Fibroblast of pulmonary artery (primary cell): ENCODE measurements around the gene EMP3.

ENCODE experiments used
- DNase-seq: peaks from one replicate; pipeline ENCODE4 v3.0.0-alpha.2; 2010; ENCODE audit warnings: low read depth
- H3K4me3 ChIP-seq: replicated peaks from 2 replicates; pipeline ENCODE4 v1.5.1; 2011; ENCODE audit warnings: low read depth, mild to moderate bottlenecking, control low read depth, low read length, moderate library complexity
- CTCF ChIP-seq: IDR thresholded peaks from 2 replicates; pipeline ENCODE4 v1.5.1; 2011; ENCODE audit warnings: mild to moderate bottlenecking, control low read depth, low read length, inconsistent platforms; ENCODE audit errors: missing control alignments

Gene EMP3

DNA sequence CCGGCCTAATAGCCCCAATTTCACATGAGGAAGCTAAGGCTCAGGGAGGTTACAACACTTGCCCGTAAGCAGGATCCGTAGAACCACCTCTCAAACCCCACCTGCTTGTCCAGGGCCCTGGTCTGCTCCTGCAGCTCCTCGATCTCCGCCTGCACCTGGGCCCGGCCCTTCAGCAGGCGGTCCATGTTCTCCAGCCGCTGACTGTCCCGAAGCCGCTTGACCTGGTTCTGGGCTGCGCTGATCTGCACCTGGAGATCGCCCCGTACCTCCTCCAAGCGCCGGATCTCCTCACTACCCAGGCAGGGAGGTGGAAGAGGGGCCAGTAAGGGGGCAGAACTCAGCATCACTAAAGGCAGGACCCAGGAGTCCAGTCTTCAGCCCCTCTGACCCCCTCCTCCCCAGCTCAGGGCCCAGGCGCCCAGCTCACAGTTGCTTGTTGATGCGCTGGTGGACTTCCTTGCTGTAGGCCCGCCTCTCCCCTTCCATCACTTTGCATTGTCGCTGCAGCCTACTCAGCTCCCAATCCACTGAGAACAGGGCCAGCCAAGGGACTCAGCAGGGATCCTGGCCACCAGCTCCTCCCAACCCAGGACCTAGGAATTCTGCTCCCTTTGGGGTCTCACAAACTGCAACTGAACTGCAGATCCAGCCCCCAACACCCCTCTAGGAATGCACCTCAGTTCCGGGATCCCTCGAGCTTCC is 6.9 kb upstream of the EMP3 start:
- no peak overlapping the region for H3K4me3 ChIP-seq
- no peak for TF ChIP-seq CTCF
- no peak for DNase-seq

GRCh38 chr19:48319647-48320541 is 5.5 kb upstream of the EMP3 start:
- no peak overlapping the region for H3K4me3 ChIP-seq

GRCh38 chr19:48321372-48321621 is 4.1 kb upstream of the EMP3 start:
- no peak for TF ChIP-seq CTCF
- peak; percentile 93 for DNase-seq
- peak overlapping the region; percentile 62 for H3K4me3 ChIP-seq

More at GRCh38 chr19:48319647-48320541, 5.5 kb upstream of the EMP3 start:
- DNase-seq: peak; percentile 87
- peak; percentile 82 for TF ChIP-seq CTCF

DNA sequence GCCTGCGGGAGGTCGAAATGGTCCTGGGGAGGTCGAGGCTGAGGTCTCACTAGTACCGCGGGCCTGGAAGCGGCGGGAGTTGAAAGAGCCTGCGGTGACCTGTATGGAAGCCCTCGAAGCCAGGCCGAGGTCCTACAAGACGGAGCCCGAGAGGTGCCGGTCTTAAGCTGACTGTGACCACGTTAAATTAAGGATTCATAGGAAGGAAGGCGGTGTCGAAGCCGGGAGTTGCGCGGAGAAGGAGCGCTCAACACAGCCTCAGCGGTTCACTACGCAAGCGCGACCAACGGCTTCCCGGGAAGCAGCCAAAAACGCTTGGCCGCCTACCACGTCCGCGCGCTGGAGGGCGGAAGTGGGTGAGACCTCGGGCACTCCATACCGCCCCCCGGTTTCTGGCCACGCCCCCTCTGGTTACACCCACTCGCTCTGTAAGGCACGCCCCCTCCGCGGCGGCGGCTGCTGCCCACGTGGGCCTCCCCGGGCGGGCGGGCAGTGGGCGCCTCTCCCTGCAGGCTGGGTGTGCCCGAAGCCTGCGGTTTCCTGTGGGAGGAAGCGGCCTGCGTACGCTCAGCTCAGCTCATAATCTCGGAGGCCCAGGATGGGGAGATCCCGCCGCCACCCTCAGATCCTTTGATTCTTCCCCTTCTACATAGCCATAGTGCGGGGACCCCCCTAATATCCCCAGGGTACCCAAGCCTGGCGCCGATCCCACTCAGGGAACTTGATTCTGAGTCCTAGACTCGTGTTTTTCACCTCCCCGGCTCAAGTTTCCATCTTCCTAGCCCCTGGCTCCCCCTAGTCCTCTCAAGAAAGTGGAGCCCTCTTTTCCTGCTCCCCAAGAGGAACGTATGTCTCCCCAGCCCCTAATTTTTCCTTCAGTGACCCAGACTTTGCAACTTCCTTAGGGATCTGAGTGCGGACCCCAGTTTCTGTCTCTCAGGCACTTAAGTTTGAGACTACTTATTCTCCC is 3.4 kb upstream of the EMP3 start:
- H3K4me3 ChIP-seq: peak overlapping the region; percentile 62
- DNase-seq: peak; percentile 99
- TF ChIP-seq CTCF: no peak

DNA sequence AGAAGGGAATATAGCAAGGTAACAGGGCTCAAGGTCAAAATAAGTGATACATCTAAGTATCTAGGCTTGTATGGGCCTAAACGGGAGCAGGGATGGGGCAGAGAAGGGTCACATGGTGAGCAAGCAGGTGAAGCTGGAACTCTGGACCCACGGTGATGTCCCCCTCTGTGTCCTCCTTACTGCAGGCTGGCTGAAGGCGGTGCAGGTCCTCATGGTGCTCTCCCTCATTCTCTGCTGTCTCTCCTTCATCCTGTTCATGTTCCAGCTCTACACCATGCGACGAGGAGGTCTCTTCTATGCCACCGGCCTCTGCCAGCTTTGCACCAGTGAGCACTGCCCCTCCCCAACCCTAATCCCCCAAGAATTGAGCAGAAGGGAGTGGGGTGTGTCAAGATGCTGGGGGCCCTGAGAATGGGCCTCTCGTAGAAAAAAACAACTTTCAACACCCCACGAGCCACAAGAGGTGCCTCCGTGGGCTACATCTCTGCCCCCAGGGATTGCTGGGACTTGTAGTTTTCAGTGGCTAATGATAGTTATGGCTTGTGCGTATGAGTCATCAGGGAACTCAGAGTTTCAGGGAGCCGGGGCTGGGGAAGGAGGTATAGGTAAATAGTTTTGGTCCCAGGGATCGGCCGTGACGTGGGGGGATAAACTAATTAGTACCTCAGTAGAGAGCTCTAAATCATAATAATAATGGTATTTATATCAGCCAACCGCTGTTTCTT is 4.0 kb downstream of the EMP3 start:
- H3K4me3 ChIP-seq: no peak overlapping the region
- DNase-seq: peak; percentile 44
- no peak for TF ChIP-seq CTCF

DNA sequence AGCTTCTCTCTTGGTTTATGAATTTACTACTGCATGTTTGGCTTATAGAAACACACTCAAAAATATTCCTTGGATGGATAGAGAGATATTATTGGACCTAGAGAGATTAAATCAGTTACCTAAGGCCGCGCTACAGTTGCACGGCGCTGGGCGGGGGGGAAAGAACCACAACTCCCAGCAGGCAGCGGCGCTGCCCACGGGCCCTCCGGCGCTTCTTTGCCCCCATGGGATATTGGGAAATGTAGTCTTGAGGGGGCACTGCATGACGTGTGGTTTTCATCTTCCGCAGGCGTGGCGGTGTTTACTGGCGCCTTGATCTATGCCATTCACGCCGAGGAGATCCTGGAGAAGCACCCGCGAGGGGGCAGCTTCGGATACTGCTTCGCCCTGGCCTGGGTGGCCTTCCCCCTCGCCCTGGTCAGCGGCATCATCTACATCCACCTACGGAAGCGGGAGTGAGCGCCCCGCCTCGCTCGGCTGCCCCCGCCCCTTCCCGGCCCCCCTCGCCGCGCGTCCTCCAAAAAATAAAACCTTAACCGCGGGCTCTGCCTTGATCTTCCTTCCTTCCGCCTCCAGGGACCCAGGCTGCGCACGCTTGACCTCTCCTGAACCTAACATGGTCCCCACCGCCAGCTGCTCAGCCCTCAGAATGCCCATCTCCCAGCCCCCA is 4.8 kb downstream of the EMP3 start:
- no peak for TF ChIP-seq CTCF
- no peak for DNase-seq
- no peak overlapping the region for H3K4me3 ChIP-seq
